OCI-M1 (cell line): ENCODE measurements around the gene FOXL1.
A peak's percentile ranks its signal among the peaks of the same experiment; 100 is the strongest.

Experiments used
- DNase-seq: peaks from one replicate; lab custom pipeline; 2025; lab: John Stamatoyannopoulos, UW

Gene FOXL1

DNA sequence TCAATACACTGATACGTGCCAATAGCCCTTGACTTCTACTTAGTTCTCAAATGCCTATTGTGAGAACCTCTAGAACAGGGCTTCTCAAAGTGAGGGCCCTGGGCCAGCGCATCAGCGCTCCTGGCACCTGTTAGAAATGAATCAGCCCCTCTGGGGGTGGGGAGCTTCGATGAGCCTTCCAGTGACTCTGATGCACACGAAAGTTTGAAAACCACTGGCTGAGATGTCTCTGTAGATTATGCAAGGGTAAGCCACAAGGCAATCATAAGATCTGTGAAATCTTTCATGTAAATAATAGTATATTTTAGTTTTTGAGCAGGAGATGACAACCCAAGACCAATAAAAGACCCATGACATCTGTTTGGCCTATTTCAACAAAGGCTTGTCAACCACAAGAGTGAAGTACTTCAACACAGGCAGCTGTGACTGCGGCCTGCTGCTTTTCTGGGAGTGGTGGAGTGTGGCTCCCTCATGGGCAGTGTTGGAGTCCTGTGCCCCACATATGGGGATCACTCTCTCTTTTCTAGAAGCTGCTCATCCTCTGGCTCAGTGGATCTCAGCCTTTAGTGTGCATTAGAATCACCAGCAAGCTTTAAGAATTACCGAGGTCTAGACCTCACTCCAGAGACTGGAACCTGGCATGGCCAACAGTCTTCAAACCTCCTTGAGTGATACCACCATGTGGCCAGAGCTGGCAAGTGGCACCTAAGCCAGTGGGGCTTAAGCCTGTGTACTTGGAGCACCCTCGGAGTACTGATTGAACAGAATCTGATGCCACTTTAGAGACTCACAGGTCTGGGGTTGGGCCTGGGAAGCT is 29.1 kb upstream of the FOXL1 start:
- no peak for DNase-seq

- no peak for DNase-seq
Observed at GRCh38 chr16:86549893-86550190, 28.5 kb upstream of the FOXL1 start.

GRCh38 chr16:86550281-86550680 is 28.1 kb upstream of the FOXL1 start:
- no peak for DNase-seq

- no peak for DNase-seq
Observed at GRCh38 chr16:86553356-86553755, 25.0 kb upstream of the FOXL1 start.

DNA sequence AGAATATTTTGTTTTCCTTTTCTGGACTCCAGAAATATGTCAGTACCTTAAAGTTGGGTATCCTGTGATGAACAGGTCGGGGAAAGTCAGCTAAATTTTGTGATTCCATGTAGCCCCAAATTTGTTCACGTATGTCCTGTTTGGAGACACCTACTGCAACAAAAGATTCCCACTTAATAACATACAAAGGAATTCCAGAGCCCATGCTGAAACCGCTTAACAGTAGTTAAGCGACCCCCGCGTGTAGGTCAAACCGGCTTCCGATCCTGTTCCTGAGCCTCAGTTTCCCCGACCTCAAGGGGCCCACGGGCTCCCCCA is 23.8 kb upstream of the FOXL1 start:
- no peak for DNase-seq

DNA sequence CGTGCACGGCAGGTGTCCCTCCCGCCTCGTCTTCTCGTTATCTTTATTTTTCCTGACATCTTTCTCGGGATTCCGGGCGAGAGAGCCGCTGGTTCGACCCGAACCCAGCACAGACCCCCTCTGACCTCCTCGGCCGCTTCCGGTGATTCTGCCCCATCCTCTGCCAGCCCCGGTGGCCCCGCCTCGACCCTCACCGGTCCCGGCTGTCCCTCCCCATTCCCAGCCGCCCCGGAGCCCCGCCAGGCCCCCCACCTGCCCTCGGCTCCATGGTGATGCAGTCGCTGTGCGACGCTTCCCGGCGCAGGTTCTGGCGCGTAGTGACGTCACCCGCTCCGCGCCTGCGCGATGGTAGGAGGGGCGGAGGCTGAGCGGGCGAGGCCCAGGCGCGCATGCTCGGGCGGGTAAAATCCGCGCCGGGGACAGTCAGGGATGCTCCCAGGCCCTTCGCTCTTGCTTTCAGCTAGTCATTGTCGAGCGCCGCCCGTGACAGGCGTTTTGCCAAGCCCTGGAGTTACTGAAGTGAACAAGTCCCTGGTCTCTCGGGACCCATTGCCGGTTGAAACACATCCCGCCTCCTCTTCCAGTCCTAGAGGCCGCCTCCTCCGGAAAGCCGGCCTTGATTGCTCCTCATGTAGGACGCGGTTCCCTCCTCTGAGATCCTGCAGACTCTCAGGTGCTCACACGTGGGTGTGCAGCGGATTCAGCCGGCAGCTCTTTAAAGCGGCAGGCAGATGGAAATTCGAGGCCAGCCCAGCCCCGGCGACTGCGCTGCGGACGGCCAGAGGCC is 23.2 kb upstream of the FOXL1 start, which contains the start of gene MTHFSD:
TSS of gene MTHFSD (minus strand) at position 319 of the 787 bp plus-strand sequence. CDS start at position 268, 51 bp downstream.
- peak; percentile 93 for DNase-seq

DNA sequence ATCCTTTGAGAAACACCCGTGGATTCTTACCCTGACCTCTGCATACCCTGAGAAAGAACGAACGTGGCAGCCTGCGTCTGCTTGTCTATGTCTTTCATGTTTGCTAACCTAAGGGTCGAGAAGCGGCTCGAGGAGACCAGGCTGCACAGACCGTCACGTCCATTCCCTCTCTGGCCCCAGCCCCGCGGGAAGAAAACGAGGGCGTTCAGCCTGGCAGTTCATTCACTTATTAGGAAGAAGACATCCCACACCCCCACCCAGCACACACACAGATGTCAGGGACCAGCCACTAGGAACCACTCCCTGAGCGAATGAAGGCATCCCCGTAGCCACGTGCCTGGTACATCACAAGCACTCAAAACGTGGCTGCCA is 22.7 kb upstream of the FOXL1 start:
- no peak for DNase-seq

- DNase-seq, result no peak
Observed at GRCh38 chr16:86556576-86556975, 21.8 kb upstream of the FOXL1 start.

- DNase-seq, result no peak
Observed at GRCh38 chr16:86557587-86557986, 20.8 kb upstream of the FOXL1 start.

GRCh38 chr16:86558355-86559193 is 19.8 kb upstream of the FOXL1 start:
- DNase-seq, result no peak

DNA sequence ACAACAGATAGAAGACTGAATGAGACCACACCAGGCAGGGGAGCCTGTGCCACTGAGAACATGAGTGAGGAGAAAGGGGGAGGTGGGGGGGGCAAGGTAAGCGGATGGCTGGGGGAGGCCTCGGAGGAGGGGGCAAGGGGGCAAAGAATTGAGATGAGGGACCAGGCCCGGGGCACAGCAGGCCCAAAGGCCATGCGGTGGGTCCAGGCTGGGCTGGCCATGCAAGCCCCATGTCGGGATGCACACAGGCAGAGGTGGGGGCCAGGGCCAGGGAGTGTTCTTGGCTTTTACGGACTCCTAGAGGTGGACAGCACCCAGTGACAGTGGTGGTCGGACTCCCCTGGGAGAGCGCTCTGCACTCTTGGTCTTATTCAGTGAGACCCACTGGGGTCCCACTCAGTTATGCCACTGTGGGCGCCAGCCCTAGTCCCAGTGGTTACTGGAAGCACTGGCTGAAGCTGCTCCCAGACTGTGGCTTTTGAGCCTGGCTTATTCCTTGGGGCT is 18.5 kb upstream of the FOXL1 start:
- no peak for DNase-seq

GRCh38 chr16:86562356-86562755 is 16.0 kb upstream of the FOXL1 start:
- no peak for DNase-seq

- DNase-seq, result peak; percentile 93
Observed at GRCh38 chr16:86563469-86564345, 14.6 kb upstream of the FOXL1 start.

DNA sequence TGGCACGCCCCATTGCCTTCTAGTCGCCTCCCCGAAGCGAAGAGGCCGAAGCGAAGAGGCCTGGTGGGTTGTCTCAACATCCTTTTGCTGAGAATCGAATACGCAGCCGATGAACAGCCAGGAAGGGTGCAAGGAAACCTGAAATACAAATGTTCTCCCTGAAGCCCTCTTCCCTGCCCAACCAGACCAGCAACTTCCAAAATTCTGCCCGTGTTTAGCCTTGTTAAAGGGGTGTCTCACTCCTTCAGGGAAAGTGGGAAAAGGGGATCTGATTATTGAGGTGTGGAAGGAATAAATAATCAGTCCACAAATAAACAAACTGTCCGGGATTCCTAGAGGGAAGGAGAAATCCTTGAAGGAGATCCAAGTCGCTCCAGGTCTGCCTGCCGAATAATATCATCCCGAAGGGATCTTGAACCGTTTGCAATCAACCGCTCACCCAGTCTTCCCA is 13.1 kb upstream of the FOXL1 start:
- no peak for DNase-seq

DNA sequence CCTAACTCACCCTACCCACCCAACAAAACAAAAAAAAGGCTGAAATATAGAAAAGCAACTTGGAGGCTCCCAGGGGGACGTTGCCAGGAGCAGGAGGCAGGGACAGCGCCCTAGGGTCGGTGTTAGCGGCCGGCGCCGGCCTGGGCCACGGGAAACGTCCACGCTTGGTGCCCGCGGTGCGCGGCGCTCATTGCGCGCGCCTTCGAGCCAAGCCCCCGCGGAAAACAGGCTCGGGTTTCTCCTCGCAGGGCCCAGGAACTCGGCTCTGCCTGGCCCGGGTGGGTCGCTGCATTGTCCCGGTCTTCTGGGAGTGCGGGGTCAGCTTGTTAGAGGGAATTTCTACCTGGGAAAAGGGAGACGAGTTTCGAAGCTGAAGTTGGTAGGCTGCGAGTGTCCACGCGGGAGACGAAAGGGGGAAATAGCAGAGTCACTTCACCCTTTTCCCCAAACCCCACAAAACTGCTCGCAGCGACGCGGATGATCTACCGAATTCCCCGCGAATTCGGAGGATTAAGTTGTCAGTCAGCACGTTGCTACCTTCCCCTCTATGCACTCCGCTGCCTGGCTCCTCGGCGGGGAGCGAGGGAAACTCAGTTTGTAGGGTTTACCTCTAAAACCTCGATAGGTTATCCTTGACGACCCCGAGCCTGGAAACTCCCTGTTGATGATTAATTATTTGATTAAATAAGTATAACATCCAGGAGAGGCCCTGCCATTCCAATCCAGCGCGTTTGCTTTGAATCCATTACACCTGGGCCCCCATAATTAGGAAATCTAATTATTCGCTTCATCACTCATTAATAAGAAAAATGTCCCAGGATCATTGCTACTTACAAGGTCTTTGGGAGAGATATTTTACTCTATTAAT is 12.5 kb upstream of the FOXL1 start:
- DNase-seq, result no peak

- no peak for DNase-seq
Observed at GRCh38 chr16:86566601-86566965, 11.8 kb upstream of the FOXL1 start, which contains the start of gene FOXC2. Gene FOXC2, plus strand, starts transcription at chr16:86566829. Its CDS starts 507 bp downstream, at chr16:86567336.

GRCh38 chr16:86566966-86567700 is 11.2 kb upstream of the FOXL1 start:
- no peak for DNase-seq

- no peak for DNase-seq
Observed at GRCh38 chr16:86567701-86568581, 10.4 kb upstream of the FOXL1 start.
